GM19455 (cell line): ENCODE results near the gene COA8.
A peak's percentile ranks its signal among the peaks of the same experiment; 100 is the strongest.

Experiments used
- ATAC-seq: cut with Tn5 transposase; IDR thresholded peaks from one replicate; pipeline ENCODE4 v1.9.1; 2021; ENCODE audit not compliant: unreplicated experiment

COA8 gene

DNA sequence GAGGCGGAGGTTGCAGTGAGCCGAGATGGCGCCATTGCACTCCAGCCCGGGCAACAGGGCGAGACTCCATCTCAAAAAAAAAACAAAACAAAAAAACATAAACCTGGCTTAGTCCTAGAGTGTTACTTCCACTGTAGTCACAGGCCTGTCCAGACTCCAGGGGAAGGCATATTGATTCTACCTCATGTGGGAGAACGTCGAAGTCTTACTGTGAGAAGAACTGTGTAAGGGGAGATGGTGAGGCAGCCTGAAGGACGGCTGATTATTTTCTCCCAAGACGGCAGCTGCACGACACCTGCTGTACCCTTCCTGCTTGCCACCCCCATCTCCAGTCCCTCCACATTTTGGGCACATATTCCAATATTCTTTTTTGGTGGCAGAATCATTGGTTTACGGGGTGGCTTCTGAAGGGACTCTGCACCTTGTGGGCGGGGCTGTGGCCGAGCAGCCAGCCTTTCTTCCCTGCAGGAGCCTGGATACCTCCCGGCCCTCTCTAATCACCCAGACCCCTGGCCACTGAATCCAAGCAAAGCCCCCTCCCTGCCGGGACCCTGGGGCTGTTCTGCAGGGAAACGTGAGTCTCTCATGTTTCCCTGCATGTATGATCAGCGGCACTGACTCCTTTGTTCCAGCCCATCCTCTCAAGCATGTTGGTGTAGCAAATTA, 54.0 kb downstream of the COA8 start:
- ATAC-seq: no peak

DNA sequence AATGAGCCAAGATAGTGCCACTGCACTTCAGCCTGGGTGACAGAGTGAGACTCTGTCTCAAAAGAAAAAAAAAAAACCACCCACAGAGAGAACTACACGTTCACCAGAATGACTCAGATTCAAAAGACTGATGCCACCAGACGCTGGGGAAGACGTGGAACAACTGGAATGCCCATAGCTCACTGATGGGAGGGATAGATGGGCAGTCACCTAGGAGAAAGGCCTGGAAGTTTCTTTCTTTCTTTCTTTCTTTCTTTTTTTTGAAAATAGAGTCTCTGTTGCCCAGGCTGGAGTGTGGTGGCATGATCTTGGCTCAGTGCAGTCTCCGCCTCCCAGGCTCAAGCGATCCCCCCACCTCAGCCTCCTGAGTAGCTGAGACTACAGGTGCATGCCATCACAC, 56.3 kb downstream of the COA8 start:
- ATAC-seq: no peak

DNA sequence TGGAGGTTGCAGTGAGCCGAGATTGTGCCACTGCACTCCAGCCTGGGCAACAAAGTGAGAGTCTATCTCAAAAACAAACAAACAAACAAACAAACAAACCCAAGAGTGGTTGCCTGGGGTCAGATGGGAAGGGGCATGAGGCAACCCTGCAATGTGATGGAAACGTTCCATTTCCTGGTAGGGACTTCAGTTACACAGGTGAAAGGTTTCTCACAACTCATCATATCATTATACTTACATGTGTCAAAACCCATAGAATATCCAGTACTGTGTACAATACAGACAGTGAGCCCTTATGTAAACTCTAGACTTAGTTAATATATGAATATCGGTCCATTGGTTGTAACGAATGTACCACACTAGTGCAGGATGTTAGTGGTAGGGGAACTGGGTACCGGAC, 59.1 kb downstream of the COA8 start:
- no peak for ATAC-seq

DNA sequence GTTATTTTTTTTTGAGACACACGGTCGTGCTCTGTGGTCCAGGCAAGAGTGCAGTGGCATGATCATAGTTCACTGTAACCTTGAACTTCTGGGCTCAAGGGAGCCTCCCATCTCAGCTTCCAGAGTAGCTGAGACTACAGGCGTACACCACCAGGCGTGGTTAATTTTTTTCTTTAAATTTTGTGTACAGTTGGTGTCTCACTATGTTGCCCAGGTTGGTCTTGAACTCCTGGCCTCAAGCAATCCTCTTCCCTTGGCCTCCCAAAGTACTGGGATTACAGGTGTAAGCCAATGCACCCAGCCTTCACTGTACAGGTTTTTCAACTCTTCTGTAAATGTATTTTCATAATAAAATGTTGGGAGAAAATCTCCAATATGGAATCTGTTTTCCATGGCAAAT, 60.5 kb downstream of the COA8 start:
- ATAC-seq: no peak

DNA sequence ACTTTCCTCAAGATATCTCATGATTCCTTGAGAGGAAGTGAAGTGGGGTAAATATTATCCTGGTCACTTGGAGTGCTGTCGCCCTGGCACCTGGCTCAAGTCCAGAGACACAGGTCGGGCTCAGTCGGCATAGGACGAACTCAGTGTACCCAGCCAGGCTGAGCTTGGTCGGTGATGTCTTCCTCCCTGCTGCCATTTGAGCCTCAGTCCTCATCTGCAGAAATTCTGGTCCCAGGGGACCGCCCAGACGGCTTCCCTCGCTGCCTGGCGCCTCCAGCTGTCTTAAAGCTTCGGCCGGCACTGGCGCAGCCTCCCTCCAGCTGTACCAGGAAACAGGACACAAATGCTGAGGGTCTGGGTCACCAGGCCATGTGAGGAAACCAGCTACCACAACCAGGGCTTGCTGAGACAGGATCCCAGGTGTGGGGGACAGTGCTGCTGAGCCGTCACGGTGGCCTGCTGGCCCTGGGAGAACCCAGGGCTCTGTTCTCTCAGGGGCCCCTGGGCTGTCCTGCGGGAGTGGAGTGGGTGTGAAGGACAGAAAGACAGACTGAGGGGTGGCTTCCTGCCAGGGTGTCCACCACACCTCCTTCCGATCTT, 61.2 kb downstream of the COA8 start:
- no peak for ATAC-seq

DNA sequence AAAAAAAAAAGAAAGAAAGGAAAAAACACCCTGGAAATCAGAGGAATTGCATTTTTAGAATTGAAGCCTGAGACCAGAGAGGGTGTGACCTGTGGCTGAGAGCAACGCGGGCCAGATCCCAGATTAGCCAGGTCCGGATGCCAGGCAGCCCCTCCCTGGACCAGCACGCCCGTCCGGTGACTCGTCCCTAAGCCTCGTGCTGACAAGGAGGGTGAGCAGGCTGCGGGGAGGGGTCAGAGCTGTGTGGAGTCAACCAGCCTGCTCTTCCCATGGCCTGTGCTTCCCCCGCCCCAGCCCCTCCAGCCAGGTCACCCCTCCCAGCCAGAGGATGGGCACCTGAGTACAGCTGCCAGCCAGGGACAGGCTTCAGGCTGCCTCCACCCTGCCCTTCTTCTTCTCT, 62.1 kb downstream of the COA8 start:
- no peak for ATAC-seq

DNA sequence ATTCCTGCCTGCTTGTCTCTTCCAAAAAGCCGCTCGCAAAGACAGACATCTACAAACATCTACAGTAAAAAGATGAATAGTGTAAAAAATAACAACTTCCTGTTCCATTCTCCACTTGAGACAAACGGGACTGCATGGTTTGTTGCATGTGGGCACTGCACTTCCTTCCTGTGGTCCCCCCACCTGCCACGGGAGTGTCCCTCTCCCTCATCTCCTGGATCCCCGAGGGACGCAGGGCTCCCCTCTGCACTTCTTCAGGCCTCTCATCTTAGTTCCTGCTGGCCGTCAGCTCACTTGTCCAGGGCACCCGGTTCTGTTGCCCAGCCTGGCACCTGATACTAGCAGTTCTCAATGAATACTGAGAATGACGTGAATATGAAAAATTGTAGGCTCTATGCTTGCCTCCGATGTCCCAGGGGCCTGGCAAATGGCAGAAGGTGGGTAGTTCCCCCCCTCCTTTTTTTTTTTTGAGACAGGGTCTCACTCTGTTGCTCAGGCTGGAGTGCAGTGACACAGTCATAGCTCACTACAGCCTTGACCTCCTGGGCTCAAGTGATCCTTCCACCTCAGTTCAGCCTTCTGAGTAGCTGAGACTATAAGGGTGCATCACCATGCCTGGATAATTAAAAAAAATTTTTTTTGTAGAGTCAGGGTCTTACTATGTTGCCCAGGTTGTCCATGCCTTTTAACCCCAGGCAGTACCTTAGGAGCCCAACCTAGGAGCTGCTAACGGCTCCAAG, 62.8 kb downstream of the COA8 start:
- ATAC-seq: no peak

DNA sequence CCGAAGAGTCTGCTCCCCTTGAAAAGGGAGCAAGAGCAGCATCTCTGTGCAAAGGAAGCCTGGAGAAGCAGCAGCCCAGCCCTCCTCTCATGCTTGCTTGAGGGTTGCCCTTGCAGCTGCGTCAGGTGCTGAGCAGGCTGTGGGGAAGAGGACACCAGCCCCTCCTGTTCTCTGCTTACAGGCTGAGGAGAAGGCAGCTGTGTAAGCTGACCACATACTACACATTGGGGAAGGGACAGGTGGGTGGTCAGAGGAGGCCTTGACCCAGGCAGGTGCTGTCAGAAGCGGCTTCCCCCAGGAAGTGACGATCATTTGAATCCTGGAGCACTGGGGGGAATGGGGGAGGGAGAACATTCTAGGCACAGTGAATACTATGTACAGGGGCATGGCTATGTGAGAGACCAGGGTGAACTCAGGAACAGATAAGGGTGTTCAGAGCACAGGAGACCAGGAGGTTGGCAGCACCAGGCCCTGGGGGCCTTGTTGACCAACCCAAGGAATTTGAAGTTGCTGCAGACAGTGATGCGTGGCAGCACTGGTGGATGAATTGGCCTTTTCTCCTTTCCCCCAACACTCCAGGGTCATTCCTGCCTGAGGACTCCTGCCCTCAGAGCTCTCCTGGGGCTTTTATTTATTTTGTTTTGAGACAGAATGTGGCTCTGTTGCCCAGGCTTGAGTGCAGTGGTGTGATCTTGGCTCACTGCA, 63.5 kb downstream of the COA8 start:
- no peak for ATAC-seq

DNA sequence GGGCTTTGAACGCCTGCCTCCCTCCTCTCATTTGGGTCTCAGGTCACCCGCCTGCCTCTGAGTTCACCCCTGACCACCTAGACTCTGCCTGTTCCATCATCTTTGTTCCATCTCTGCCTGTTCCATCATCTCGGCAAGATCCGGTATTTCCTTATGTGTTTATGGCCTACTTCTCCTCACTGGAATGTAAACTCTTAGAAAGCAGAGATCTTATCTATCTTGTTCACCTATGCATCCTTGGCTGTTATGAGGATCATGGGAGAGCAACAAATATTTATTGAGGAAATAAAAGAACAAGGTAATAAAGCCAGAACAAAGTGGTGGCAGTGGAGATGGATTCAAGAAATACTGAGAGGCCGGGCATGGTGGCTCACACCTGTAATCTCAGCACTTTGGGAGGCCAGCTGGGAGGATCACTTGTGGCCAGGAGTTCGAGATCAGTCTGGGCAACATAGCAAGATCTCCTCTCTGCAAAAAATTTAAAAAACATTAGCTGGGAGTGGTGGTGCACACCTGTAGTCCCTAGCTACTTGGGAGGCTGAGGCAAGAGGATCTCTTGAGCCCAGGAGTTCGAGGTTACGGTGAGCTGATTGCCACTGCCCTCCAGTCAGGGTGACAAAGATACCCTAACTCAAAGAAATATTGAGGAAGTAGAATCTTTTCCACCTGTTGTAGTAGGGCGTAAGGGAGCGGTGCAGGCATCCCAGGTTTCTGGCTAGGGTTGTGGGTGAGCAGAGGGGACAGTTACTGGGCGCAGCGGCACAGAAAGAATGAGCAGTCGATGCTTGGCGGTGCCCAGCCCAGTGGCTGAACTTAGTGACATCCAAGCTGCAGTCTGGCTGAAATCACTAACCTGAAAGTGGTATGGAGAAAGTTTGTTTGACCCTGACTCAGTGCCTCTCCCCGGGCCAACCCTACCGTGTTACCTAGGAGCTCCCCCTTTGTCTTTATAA, 64.6 kb downstream of the COA8 start:
- ATAC-seq: no peak

DNA sequence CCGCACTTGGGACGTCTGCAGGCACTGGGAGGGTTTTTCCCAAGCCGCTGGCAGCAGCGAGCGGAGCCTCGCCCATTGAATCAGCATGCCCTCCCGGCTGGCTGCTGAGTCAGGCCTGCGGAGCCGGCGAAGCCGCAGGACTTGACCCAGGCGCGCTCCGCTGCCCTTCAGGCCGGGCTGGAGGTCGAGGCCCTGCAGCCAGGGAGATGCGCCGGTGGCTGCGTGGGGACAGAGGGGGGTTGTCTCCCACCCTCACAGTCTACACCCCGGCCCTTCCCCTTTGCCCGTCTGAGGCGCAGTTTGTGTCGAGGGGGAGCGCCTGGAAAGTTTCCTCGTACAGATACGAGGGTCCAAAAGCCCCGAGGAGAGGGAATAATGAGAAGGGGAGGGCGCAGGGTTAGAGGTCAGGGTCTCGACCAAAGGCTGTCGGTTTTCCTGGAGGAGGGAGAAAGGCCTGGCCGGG, 65.5 kb downstream of the COA8 start:
- no peak for ATAC-seq

DNA sequence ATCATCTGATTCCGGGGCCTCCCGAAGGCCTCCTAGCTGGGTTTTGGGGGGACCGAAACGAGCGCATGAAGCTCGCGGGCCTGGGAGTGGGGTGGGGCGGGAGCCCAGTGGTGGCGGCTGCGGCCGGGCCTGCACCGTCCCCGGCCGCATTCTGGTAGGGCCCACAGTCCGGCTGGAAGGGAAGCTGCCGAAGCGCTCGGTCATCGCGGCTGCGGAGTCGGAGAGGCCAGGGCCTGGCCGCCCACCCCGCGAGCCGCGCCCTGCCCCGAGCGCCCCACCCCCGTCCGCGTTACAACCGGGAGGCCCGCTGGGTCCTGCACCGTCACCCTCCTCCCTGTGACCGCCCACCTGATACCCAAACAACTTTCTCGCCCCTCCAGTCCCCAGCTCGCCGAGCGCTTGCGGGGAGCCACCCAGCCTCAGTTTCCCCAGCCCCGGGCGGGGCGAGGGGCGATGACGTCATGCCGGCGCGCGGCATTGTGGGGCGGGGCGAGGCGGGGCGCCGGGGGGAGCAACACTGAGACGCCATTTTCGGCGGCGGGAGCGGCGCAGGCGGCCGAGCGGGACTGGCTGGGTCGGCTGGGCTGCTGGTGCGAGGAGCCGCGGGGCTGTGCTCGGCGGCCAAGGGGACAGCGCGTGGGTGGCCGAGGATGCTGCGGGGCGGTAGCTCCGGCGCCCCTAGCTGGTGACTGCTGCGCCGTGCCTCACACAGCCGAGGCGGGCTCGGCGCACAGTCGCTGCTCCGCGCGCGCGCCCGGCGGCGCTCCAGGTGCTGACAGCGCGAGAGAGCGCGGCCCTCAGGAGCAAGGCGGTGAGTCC, 66.1 kb downstream of the COA8 start, which contains the start of gene KLC1:
Gene KLC1, plus strand, starts transcription at position 528 of the 819 bp plus-strand sequence. CDS start 25,354 bp downstream, outside the sequence.
- peak; percentile 65 for ATAC-seq

DNA sequence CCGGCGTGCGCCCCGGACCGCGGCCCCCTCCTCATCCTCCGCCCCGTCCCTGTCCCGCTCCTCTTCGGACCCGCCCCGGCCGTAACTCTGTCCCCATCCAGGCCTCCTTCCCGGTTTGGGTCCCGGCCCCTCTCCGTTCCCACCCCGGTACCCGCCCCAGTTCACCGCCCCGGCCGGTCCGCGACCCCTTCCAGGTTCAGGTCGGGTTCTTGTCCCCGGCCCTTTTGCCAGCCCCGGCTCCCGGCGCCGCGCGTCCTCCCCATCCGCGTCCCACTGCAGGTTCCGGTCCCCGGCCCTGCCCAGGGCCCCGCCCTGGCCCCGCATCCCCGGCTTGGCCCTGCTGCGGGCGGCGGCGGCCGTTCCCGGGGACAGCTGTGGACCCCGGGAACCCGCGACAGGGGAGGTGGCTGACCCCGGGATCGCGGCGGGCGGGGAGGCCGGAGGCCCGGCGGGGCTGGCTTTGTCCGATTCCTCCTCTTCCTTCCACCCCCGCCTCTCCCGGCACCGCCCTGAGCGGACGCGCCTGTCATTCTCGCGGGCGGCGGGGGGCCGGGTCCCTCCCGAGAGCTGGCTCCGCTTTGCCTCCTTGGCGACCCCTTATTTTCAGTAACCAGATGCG, 66.9 kb downstream of the COA8 start:
- peak; percentile 25 for ATAC-seq

DNA sequence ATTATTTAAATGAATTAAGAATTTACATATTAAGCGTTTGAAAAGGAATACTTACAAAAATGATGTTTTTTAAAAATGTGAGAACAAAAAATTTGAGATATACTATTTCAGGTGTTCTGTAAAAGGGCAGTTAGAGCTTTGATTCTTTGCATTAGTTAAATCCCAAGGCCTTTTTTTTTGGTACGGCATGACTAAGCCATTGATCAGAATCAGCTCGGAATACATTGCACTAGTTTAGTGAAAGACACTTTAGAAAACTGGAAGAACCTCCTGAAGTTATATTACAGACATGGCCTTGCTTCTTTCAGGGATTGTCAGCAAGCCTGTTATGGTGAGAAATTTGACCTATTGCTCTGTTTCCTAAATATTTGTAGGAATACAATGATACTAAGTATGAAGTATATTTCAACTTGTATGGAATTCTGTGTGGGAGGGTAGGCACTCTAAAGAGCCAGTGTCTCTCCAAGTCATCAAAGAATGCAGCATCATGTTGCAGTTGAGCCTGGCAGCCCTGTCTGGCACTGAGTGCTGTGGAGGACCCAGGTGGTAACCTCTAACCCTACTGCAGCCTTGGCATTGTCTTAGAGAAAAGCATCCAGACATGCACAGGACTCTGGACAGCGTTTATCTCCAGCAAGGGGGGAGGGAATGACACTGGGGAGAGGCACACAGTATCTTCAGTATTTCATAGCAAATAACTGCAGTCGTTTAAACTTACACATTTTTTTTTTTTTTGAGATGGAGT, 67.8 kb downstream of the COA8 start:
- ATAC-seq: no peak

DNA sequence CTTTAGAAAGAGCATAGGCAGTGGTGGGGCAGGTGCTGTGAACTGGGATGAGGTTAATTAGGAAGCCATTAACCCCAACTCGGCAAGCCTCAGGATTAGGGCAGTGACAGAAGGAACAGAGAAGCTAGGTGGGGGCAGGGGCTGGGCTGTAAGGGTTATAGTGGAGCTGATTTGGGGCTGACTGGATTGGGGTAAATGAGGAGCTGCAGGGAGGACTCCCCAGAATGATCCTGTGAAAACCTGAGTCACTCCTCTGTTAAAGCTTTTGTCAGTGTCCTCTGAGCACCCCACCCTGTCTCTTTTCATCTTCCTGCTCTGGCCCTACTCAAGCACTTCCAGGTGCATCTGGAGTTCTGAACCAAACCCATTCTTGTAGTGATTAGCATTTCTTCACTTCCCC, 70.6 kb downstream of the COA8 start:
- no peak for ATAC-seq

DNA sequence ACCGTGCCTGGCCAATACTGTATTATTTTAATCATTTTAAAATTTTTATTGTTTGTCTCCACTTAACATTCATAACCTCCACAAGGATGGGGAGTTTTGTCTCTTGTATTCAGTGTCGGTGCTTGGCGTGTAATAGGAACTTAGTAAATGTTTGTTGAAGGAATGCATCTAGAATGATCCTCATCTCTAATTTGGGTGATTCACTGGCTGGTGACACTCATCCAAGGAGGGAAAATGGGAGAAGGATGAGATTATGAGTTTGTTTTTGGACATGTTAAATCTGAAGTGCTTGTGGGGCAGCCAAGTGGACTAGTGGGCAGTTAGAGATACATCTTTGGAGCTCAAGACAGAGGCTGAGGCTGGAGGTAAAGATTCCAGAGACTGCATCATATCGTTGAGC, 71.4 kb downstream of the COA8 start:
- ATAC-seq: no peak

DNA sequence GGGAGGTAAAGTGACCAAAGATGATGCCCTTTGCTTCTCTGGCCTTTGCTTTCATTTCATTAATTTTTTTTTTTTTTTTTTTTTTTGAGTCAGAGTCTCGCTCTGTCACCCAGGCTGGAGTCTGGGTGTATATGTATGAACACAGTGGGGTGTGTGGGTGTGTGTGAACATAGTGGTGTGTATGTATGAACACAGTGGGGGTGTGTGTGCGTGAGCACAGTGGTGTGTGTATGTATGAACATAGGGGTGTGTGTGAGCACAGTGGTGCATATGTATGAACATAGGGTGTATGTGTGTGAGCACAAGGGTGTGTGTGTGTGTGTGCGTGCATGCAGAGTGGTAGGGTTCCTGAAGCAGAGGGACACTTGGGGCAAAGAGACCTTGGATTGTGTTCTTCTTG, 75.8 kb downstream of the COA8 start:
- ATAC-seq: no peak
